Right renal cortex interstitium (tissue), 3 donors: ENCODE measurements around the gene APBA3. TPM values are rescaled to one million over a fixed set of nuclear protein-coding genes. Genes with fewer than 3 reads are reported as not detected.

Source experiments
- DNase-seq, 3 donors: peaks; one replicate each; pipeline ENCODE4 v3.0.0-alpha.2; 2013; ENCODE audit warnings: low read depth in 3 of 3, low spot score in 2 of 3
- polyA plus RNA-seq, 3 donors: library from polyadenylated mRNA; unstranded; fragments of 120-200 nt; gene quantifications; one replicate each; pipeline ENCODE4 v1.2.1, GENCODE V29; 2013; ENCODE audit not compliant: insufficient read length in 3 of 3

APBA3 gene
- polyA plus RNA-seq, 3 donors = 10.3 to 11.6 (median 11.3) TPM

DNA sequence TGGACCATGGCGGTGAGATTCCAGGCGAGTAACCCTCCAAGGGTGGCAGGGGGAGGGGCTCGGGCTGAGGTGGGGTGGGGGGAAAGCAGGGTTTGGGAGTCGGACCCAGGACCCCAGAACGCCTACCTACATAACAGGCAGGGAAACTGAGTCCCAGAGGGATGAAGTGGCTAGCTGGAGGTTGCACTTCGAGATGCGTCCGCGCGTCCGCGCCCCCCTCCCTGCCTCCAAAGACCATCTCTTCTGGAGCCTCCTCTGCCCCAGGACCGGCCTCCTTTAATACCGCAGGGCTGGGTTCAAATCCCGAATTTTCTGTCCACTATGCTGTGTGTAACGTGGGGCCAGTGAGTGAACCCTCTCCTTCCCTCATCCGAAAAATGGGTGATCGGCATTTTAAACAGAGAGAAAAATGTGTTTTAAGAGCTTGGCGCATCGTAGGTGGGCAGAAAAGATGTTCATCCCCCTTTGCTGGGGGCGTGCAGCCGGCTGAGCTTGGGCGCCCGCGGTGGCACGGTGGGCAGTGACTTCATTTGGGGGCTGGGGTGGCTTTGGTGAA, 39.5 kb downstream of the APBA3 start:
- DNase-seq = no peak

DNA sequence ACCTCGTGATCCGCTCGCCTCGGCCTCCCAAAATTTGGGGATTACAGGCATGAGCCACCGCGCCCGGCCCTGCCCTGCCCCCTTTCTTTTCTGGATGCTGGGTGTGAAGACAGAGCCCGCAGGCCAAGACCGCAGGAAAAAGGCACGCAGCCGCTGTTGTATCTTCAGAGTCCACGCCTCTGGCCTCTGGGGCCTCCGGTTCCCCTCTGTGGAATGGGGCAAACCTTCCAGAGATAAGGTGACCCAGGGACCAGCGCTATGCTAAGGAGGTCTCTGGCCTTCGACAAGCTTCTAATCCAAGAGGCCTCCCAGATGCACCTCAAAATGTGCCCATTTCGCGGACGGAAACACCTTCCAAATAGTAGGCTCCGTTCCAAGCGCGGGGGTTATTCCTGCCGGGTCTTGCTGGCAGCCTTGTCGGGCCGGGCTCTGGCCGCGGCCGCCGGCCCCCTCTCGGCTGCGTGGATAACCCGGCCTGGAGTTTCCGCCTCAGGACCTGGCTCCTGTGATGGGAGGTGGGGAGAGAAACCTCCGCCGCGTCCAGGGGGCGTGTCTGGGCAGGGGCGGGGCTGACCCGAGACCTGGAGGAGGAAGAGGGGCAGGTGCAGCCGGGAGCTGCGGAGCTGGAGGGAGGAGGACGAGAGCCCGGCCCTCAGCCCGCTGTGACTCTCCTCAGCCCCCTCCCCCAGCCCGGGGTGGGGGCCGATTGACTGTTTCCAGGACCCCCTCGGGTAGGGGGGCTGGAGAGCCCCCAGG, 40.2 kb downstream of the APBA3 start:
- DNase-seq = peak in 1 of 3 donors; percentile 80

DNA sequence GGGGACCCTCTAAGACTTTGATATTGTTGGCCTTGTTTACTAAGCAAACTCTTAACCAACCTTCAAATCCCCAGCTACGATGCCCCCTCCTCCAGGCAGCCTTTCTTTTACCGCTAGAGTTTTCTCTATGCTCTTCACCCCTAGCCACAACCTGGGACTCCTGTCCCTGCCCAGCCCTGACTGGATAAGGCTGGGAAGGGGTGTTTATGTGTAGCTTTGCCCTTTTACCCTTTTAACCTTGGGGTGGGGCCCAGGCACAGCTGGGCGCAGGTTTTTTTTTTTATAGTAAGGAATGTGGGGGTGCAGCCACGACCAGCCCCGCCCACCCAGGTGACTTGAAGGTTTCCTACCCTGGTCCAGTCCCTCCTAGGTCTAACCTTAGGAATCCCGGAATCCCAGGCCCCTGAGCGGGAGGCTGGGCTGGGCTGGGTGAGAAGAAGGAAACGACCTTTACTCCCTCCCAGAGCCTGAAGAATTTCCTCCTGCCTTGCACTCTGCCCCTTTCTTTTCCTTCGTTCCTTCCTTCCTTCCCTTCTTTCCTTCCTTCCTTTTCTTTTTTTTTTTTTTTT, 41.1 kb downstream of the APBA3 start:
- no peak for DNase-seq

DNA sequence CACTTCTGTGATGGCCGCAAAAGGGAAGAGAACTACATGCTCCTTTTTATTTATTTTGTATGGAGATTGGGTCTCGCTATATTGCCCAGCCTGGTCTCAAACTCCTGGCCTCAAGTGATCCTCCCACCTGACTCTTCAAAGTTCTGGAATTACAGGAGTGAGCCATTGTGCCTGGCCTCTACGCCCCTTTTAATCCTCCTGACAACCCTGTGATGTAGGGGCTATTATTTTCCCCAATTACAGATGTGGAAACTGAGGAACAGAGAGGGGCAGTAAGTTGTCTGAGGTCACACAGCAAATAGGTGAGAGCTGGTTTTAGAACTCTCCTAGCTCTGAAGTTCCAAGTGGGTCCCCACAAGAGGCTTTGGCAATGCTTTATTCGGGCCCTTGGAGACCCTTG, 41.6 kb downstream of the APBA3 start:
- no peak for DNase-seq

GRCh38 chr19:3716147-3716668, 45.3 kb downstream of the APBA3 start:
- no peak for DNase-seq

DNA sequence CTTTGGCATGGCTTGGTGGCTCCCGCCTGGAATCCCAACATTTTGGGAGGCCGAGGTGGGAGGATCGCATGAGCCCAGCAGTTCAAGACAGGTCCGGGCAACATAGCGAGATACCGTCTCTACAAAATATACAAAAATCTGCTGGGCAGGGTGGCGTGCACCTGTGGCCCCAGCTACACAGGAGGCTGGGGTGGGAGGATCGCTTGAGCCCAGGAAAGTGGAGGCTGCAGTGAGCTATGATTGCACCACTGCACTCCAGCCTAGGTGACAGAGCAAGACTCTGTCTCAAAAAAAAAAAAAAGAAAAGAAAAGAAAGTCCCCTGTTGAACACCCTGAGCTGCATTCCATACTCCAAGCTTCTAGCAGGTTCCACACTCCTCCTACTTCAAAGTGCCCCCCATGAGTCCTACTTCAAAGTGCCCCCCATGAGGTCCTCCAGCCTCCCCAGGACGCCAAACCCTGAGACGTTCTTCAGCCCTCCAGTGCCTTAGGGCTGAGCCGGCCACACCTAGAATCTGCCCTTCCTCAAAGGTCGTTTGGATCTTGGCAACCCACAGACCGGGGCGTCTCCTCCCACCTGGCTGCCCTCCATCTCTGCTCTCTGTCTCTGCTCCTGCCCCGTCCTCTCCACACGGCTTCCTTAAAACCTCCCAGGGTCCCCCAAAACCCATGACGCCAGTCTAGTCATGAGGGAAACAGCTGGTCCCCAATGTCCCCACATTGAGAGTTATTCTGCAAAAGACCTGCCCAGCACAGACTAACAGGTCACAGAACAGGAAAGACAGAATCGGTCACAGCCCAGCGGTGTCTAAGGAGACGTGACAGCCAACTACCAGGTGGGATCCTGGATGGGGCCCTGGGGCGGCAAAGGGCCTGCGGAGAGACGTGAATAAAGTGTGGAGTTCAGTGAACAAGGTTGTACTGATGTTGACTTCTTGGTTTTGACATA, 48.6 kb downstream of the APBA3 start:
- no peak for DNase-seq

- DNase-seq = no peak
These were observed 51.2 kb downstream of the APBA3 start for GRCh38 chr19:3710265-3710812.

GRCh38 chr19:3708207-3708931, 53.1 kb downstream of the APBA3 start, which contains the start of gene TJP3:
Gene TJP3 (plus strand): TSS chr19:3708384. CDS start chr19:3728433, 20,049 bp downstream.
- DNase-seq = no peak

DNA sequence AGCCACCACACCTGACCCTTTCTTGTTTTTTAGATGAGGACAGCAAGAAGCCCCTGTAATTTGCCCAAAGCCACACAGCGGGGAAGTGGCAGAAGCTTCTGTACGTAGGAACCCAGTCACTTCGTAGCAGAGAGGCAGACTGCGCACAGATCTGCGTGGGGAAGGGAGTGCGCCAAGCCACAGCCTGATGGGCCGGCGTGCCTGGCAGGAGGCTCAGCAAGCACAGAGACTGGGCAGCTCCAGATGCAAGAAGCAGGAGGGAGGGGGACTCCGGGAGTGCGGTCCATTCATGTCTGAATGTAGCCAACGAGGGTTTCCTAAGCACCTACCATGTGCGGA, 53.7 kb downstream of the APBA3 start:
- DNase-seq = no peak

GRCh38 chr19:3701200-3701599, 60.3 kb downstream of the APBA3 start:
- no peak for DNase-seq

Other genes with a start within 250 kb of the APBA3 start
- 1 to 10 TPM; 3.5 to 5.0 (median 4.3) TPM for gene TEKTIP1, start 222.5 kb downstream of the APBA3 start, polyA plus RNA-seq
- gene MFSD12, start 204.1 kb downstream of the APBA3 start, polyA plus RNA-seq = 10 to 100 TPM; 47.2 to 53.4 (median 48.2) TPM
- 10 to 100 TPM; 63.7 to 75.9 (median 64.9) TPM for gene HMG20B, start 188.7 kb downstream of the APBA3 start, polyA plus RNA-seq
- 1 to 10 TPM; 1.9 to 3.1 (median 2.8) TPM for gene GIPC3, start 176.2 kb downstream of the APBA3 start, polyA plus RNA-seq
- gene TBXA2R, start 154.8 kb downstream of the APBA3 start, polyA plus RNA-seq = 1 to 10 TPM; 2.1 to 2.6 (median 2.3) TPM
- gene CACTIN, start 134.9 kb downstream of the APBA3 start, polyA plus RNA-seq = 10 to 100 TPM; 17.8 to 19.3 (median 18.6) TPM
- gene PIP5K1C, start 61.2 kb downstream of the APBA3 start, polyA plus RNA-seq = 10 to 100 TPM; 16.9 to 19.5 (median 19.3) TPM
- 1 to 10 TPM; 6.5 to 9.4 (median 9.1) TPM for gene TJP3, start 53.3 kb downstream of the APBA3 start, polyA plus RNA-seq
- 10 to 100 TPM; 30.5 to 31.9 (median 30.5) TPM for gene MRPL54, start 990 bp upstream of the APBA3 start, polyA plus RNA-seq
- not detected for gene RAX2, start 10.5 kb upstream of the APBA3 start, polyA plus RNA-seq
- gene MATK, start 24.7 kb upstream of the APBA3 start, polyA plus RNA-seq = 1 to 10 TPM in 2 of 3 donors, under 1 TPM in 1; 0.93 to 1.4 (median 1.0) TPM
- gene ZFR2, start 107.3 kb upstream of the APBA3 start, polyA plus RNA-seq = 1 to 10 TPM; 1.3 to 2.0 (median 1.5) TPM
- gene ATCAY, start 119.0 kb upstream of the APBA3 start, polyA plus RNA-seq = under 1 TPM; 0.18 to 0.46 (median 0.18) TPM
- gene NMRK2, start 171.4 kb upstream of the APBA3 start, polyA plus RNA-seq = under 1 TPM; 0.14 to 0.50 (median 0.27) TPM
- gene DAPK3, start 209.4 kb upstream of the APBA3 start, polyA plus RNA-seq = 10 to 100 TPM; 30.9 to 37.3 (median 30.9) TPM
- gene EEF2, start 223.8 kb upstream of the APBA3 start, polyA plus RNA-seq = 1,000 to 10,000 TPM; 1,409 to 1,651 (median 1,477) TPM
- gene PIAS4, start 246.0 kb upstream of the APBA3 start, polyA plus RNA-seq = 10 to 100 TPM; 25.2 to 34.8 (median 29.6) TPM